ENCODE results near the gene SDCBP2. TPM values are rescaled to one million over a fixed set of nuclear protein-coding genes. Genes with fewer than 3 reads are reported as not detected.
"Not testable (repeated sequence)": the region's sequence is repeated elsewhere in the genome, so short reads cannot be mapped to it uniquely, and the experiment has no call there.

The SDCBP2 gene
- total RNA-seq, 6 experiments from 2014 or later: 2.0 to 43.3 (median 16.6) TPM

- ATAC-seq (no peak), DNase-seq (no peak)
- Histone ChIP-seq H3K4me3 (no peak overlapping the region), H3K4me1 (no peaks in the 10 kb centered on the region), H3K9me3 (no peaks in the 10 kb centered on the region), H3K36me3 (peaks cover 0 to 9% (median 0%) of the 10 kb centered on the region in 4 donors), H3K27me3 (no peaks in the 10 kb centered on the region), H3K27ac (no peak overlapping the region)
- 92% methylated on average over 4 of the region's 9 CpGs for WGBS (ENCODE audit: insufficient coverage, low coverage, low lambda C conversion rate, missing lambda C conversion rate)
- intact Hi-C loops (cut with DNase I): no loop called here
- no peak for TF ChIP-seq CTCF (IDR thresholded peaks at IDR 0.05)
- no peak for TF ChIP-seq POLR2A (IDR thresholded peaks at IDR 0.05)
These were observed 29.2 kb upstream of the SDCBP2 start for GRCh38 chr20:1357921-1358671.

- intact Hi-C loops (cut with DNase I): no loop called here
- Histone ChIP-seq H3K27ac (no peak overlapping the region), H3K4me1 (no peaks in the 10 kb centered on the region), H3K4me3 (no peak overlapping the region), H3K36me3 (no peaks in the 10 kb centered on the region), H3K9me3 (no peaks in the 10 kb centered on the region), H3K27me3 (no peaks in the 10 kb centered on the region)
- DNase-seq: no peak
- ATAC-seq: no peak
- TF ChIP-seq CTCF (IDR thresholded peaks at IDR 0.05): no peak
- TF ChIP-seq POLR2A (IDR thresholded peaks at IDR 0.05): no peak
These were observed 25.0 kb upstream of the SDCBP2 start for GRCh38 chr20:1353956-1354355.

- Histone ChIP-seq H3K27me3 (no peaks in the 10 kb centered on the region), H3K4me1 (no peaks in the 10 kb centered on the region), H3K36me3 (no peaks in the 10 kb centered on the region), H3K9me3 (no peaks in the 10 kb centered on the region), H3K27ac (no peak overlapping the region), H3K4me3 (no peak overlapping the region)
- DNase-seq: no peak
- no peak for ATAC-seq
- intact Hi-C loops (cut with DNase I): no loop called here
- no peak for TF ChIP-seq POLR2A (IDR thresholded peaks at IDR 0.05)
- WGBS (ENCODE audit: insufficient coverage, low coverage, low lambda C conversion rate, missing lambda C conversion rate): 70% methylated on average over 2 of the region's 2 CpGs
These were observed 17.5 kb upstream of the SDCBP2 start for GRCh38 chr20:1346315-1346969.

GRCh38 chr20:1345756-1346093 lies 16.8 kb upstream of the SDCBP2 start:
- ATAC-seq (no peak), DNase-seq (no peak)
- intact Hi-C loops (cut with DNase I): no loop called here
- Histone ChIP-seq H3K4me3 (no peak overlapping the region), H3K36me3 (no peaks in the 10 kb centered on the region), H3K27ac (no peak overlapping the region), H3K4me1 (no peaks in the 10 kb centered on the region), H3K9me3 (no peaks in the 10 kb centered on the region), H3K27me3 (no peaks in the 10 kb centered on the region)
- TF ChIP-seq POLR2A (IDR thresholded peaks at IDR 0.05) (no peak), CTCF (IDR thresholded peaks at IDR 0.05) (no peak)
- 100% methylated on average over 1 of the region's 1 CpG for WGBS (ENCODE audit: insufficient coverage, low coverage, low lambda C conversion rate, missing lambda C conversion rate)

GRCh38 chr20:1345030-1345755 lies 16.3 kb upstream of the SDCBP2 start:
- ATAC-seq (no peak), DNase-seq (no peak)
- no peaks in the 10 kb centered on the region for H3K36me3 ChIP-seq
- no peak overlapping the region for H3K4me3 ChIP-seq
- H3K27me3 ChIP-seq: no peaks in the 10 kb centered on the region
- H3K4me1 ChIP-seq: no peaks in the 10 kb centered on the region
- TF ChIP-seq POLR2A (IDR thresholded peaks at IDR 0.05) (no peak), CTCF (IDR thresholded peaks at IDR 0.05) (no peak)
- H3K9me3 ChIP-seq: no peaks in the 10 kb centered on the region
- WGBS (ENCODE audit: insufficient coverage, low coverage, low lambda C conversion rate, missing lambda C conversion rate): 81% methylated on average over 2 of the region's 4 CpGs
- H3K27ac ChIP-seq: no peak overlapping the region
- intact Hi-C loops (cut with DNase I): no loop called here

GRCh38 chr20:1343446-1344124 lies 14.6 kb upstream of the SDCBP2 start:
- H3K36me3 ChIP-seq; H3K9me3 ChIP-seq; H3K4me3 ChIP-seq; ATAC-seq; H3K27ac ChIP-seq; H3K4me1 ChIP-seq; intact Hi-C loops (cut with DNase I); H3K27me3 ChIP-seq; DNase-seq: not testable (repeated sequence)
- WGBS (ENCODE audit: insufficient coverage, low coverage, low lambda C conversion rate, missing lambda C conversion rate): 73% methylated on average over 5 of the region's 8 CpGs
